Right hindlimb (tissue), 1 donor: Measurements from ENCODE around the gene TOP1.

Source experiments
- DNase-seq: peaks from one replicate; pipeline ENCODE4 v3.0.0-alpha.2; 2018

TOP1 gene

GRCh38 chr20:41061155-41061554, 32.5 kb downstream of the TOP1 start:
- DNase-seq: no peak

- DNase-seq: no peak
Observed at GRCh38 chr20:41063442-41063841, 34.8 kb downstream of the TOP1 start.

- DNase-seq: no peak
Observed at GRCh38 chr20:41064377-41064776, 35.8 kb downstream of the TOP1 start.

- no peak for DNase-seq
Observed at GRCh38 chr20:41065716-41066115, 37.1 kb downstream of the TOP1 start.

GRCh38 chr20:41068806-41069205, 40.2 kb downstream of the TOP1 start:
- no peak for DNase-seq

- peak; percentile 72 for DNase-seq
Observed at GRCh38 chr20:41072190-41072863, 43.7 kb downstream of the TOP1 start.

GRCh38 chr20:41072915-41073314, 44.3 kb downstream of the TOP1 start:
- DNase-seq: no peak

GRCh38 chr20:41074441-41074840, 45.8 kb downstream of the TOP1 start:
- no peak for DNase-seq

- no peak for DNase-seq
Observed at GRCh38 chr20:41076776-41077175, 48.2 kb downstream of the TOP1 start.

GRCh38 chr20:41078329-41078728, 49.7 kb downstream of the TOP1 start:
- no peak for DNase-seq

GRCh38 chr20:41079066-41079465, 50.4 kb downstream of the TOP1 start:
- no peak for DNase-seq

- DNase-seq: no peak
Observed at GRCh38 chr20:41080866-41081265, 52.2 kb downstream of the TOP1 start.

GRCh38 chr20:41081276-41081814, 52.7 kb downstream of the TOP1 start:
- DNase-seq: no peak

GRCh38 chr20:41082306-41082705, 53.7 kb downstream of the TOP1 start:
- DNase-seq: no peak

GRCh38 chr20:41085606-41086005, 57.0 kb downstream of the TOP1 start:
- no peak for DNase-seq

GRCh38 chr20:41086402-41087324, 58.0 kb downstream of the TOP1 start:
- no peak for DNase-seq

GRCh38 chr20:41087325-41087685, 58.7 kb downstream of the TOP1 start:
- no peak for DNase-seq

GRCh38 chr20:41087777-41088176, 59.2 kb downstream of the TOP1 start:
- DNase-seq: no peak

- no peak for DNase-seq
Observed at GRCh38 chr20:41089555-41089954, 60.9 kb downstream of the TOP1 start.

GRCh38 chr20:41091927-41092326, 63.3 kb downstream of the TOP1 start:
- no peak for DNase-seq

GRCh38 chr20:41094353-41095055, 65.9 kb downstream of the TOP1 start:
- DNase-seq: no peak

GRCh38 chr20:41095110-41095969, 66.7 kb downstream of the TOP1 start:
- DNase-seq: peak; percentile 61
